ENCODE data around the gene IL12RB2. TPM values are rescaled to one million over a fixed set of nuclear protein-coding genes. Genes with fewer than 3 reads are reported as not detected.

Gene IL12RB2
- 0.65 TPM for polyA plus RNA-seq (ENCODE audit: insufficient read length)
- long read RNA-seq, donor 1, partial matches to known transcripts: 0 of 1 reads
- long read RNA-seq, donor 1, other reads (novel, unspliced or antisense): 0 of 1 reads
- long read RNA-seq, donor 2: 0 reads
- long read RNA-seq, donor 3: 0 reads
- long read RNA-seq, donor 4: 0 reads
- long read RNA-seq, donor 5: 0 reads
- long read RNA-seq, donor 6: 0 reads
- long read RNA-seq, donor 7: 0 reads
- long read RNA-seq, donor 8, partial matches to known transcripts: 172 of 260 reads
- long read RNA-seq, donor 8, other reads (novel, unspliced or antisense): 88 of 260 reads

- peak; percentile 21 for DNase-seq
Measured at GRCh38 chr1:67307251-67308060, at the start of gene IL12RB2. Gene IL12RB2 (plus strand): TSS chr1:67307873. CDS start chr1:67320369, 12,496 bp downstream.

GRCh38 chr1:67261680-67262079 is 46.0 kb upstream of the IL12RB2 start:
- no peak for DNase-seq

- no peak for DNase-seq
Measured at GRCh38 chr1:67262735-67263134, 44.9 kb upstream of the IL12RB2 start.

- DNase-seq: no peak
Measured at GRCh38 chr1:67264152-67264551, 43.5 kb upstream of the IL12RB2 start.

GRCh38 chr1:67264899-67265298 is 42.8 kb upstream of the IL12RB2 start:
- no peak for DNase-seq

GRCh38 chr1:67269061-67269460 is 38.6 kb upstream of the IL12RB2 start:
- no peak for DNase-seq

GRCh38 chr1:67270541-67270940 is 37.1 kb upstream of the IL12RB2 start:
- no peak for DNase-seq

- DNase-seq: no peak
Measured at GRCh38 chr1:67273591-67273990, 34.1 kb upstream of the IL12RB2 start.

- DNase-seq: no peak
Measured at GRCh38 chr1:67274623-67275325, 32.9 kb upstream of the IL12RB2 start.

GRCh38 chr1:67280696-67281095 is 27.0 kb upstream of the IL12RB2 start:
- DNase-seq: no peak

- peak; percentile 21 for DNase-seq
Measured at GRCh38 chr1:67281244-67281643, 26.4 kb upstream of the IL12RB2 start.

- DNase-seq: no peak
Measured at GRCh38 chr1:67285780-67286488, 21.7 kb upstream of the IL12RB2 start.

GRCh38 chr1:67290236-67290635 is 17.4 kb upstream of the IL12RB2 start:
- DNase-seq: no peak

GRCh38 chr1:67294836-67295617 is 12.6 kb upstream of the IL12RB2 start:
- DNase-seq: no peak

GRCh38 chr1:67298762-67299161 is 8.9 kb upstream of the IL12RB2 start:
- no peak for DNase-seq

- no peak for DNase-seq
Measured at GRCh38 chr1:67299296-67299695, 8.4 kb upstream of the IL12RB2 start.

GRCh38 chr1:67300561-67300960 is 7.1 kb upstream of the IL12RB2 start:
- no peak for DNase-seq

- no peak for DNase-seq
Measured at GRCh38 chr1:67304023-67304422, 3.6 kb upstream of the IL12RB2 start.

GRCh38 chr1:67306547-67306946 is 1.1 kb upstream of the IL12RB2 start:
- no peak for DNase-seq

- DNase-seq: no peak
Measured at GRCh38 chr1:67308136-67308535, 463 bp downstream of the IL12RB2 start.

- no peak for DNase-seq
Measured at GRCh38 chr1:67312615-67313014, 4.9 kb downstream of the IL12RB2 start.
